SK-N-SH treated with all-trans-retinoic acid at 6 μM for 48 hours (cell line): ENCODE measurements around the gene LIME1.

ENCODE experiments used
- BACH2 ChIP-seq: fragments of 250-450 bp; sonication (Bioruptor Pico); IDR thresholded peaks from 2 replicates; pipeline ENCODE4 v1.9.0; 2021; ENCODE audit warnings: mild to moderate bottlenecking, borderline replicate concordance
- CREB5 ChIP-seq: fragments of 250-450 bp; sonication (Bioruptor Pico); IDR thresholded peaks from 2 replicates; pipeline ENCODE4 v1.5.1; 2020; ENCODE audit warnings: low read depth, mild to moderate bottlenecking, moderate library complexity
- CSRNP3 ChIP-seq: fragments of 250-450 bp; sonication (Bioruptor Pico); IDR thresholded peaks from 2 replicates; pipeline ENCODE4 v1.5.1; 2021; ENCODE audit warnings: mild to moderate bottlenecking, moderate library complexity
- ISL1 ChIP-seq: fragments of 250-450 bp; sonication (Bioruptor Pico); IDR thresholded peaks from 2 replicates; pipeline ENCODE4 v2.1.2; 2022; ENCODE audit warnings: mild to moderate bottlenecking, moderate library complexity
- PATZ1 ChIP-seq: fragments of 250-450 bp; sonication (Bioruptor Pico); IDR thresholded peaks from 2 replicates; pipeline ENCODE4 v1.8.0; 2020; ENCODE audit warnings: mild to moderate bottlenecking, moderate library complexity, borderline replicate concordance
- PPARA ChIP-seq: fragments of 250-450 bp; sonication (Bioruptor Pico); IDR thresholded peaks from 2 replicates; pipeline ENCODE4 v1.5.0; 2020; ENCODE audit warnings: mild to moderate bottlenecking, borderline replicate concordance
- RARB ChIP-seq: fragments of 250-450 bp; sonication (Bioruptor Pico); IDR thresholded peaks from 2 replicates; pipeline ENCODE4 v1.8.0; 2021; ENCODE audit warnings: mild to moderate bottlenecking, moderate library complexity
- SNAI2 ChIP-seq: fragments of 250-450 bp; sonication (Bioruptor Pico); IDR thresholded peaks from 2 replicates; pipeline ENCODE4 v1.5.0; 2020; ENCODE audit warnings: mild to moderate bottlenecking, moderate library complexity
- TSHZ2 ChIP-seq: fragments of 250-450 bp; sonication (Bioruptor Pico); IDR thresholded peaks from 2 replicates; pipeline ENCODE4 v1.5.0; 2020; ENCODE audit warnings: mild to moderate bottlenecking, moderate library complexity
- ZFP3 ChIP-seq: fragments of 250-450 bp; sonication (Bioruptor Pico); IDR thresholded peaks from 2 replicates; pipeline ENCODE4 v1.5.0; 2020; ENCODE audit warnings: mild to moderate bottlenecking, moderate library complexity
- ZFP30 ChIP-seq: fragments of 450-650 bp; formaldehyde crosslinking; IDR thresholded peaks from 2 replicates; pipeline ENCODE4 v1.5.0; 2022; ENCODE audit warnings: mild to moderate bottlenecking, moderate library complexity

GRCh38 chr20:63753381-63753780 is 16.9 kb downstream of the LIME1 start:
- TF ChIP-seq TSHZ2 (CRISPR knock-in tag) (no peak), ZFP30 (no peak), ZFP3 (no peak), CSRNP3 (CRISPR knock-in tag) (no peak), CREB5 (CRISPR knock-in tag) (no peak), BACH2 (CRISPR knock-in tag) (no peak), PATZ1 (no peak), PPARA (no peak), RARB (CRISPR knock-in tag) (no peak), SNAI2 (CRISPR knock-in tag) (no peak), ISL1 (no peak)
